GM19468 (cell line): ENCODE measurements around the gene LCN6.
"Not testable (repeated sequence)": the region's sequence is repeated elsewhere in the genome, so short reads cannot be mapped to it uniquely, and the experiment has no call there.

Source experiments
- ATAC-seq: cut with Tn5 transposase; IDR thresholded peaks from one replicate; pipeline ENCODE4 v1.9.1; 2021; ENCODE audit warnings: mild to moderate bottlenecking, moderate library complexity, moderate number of reproducible peaks; ENCODE audit not compliant: unreplicated experiment; ENCODE audit errors: extremely low read depth

LCN6 gene

DNA sequence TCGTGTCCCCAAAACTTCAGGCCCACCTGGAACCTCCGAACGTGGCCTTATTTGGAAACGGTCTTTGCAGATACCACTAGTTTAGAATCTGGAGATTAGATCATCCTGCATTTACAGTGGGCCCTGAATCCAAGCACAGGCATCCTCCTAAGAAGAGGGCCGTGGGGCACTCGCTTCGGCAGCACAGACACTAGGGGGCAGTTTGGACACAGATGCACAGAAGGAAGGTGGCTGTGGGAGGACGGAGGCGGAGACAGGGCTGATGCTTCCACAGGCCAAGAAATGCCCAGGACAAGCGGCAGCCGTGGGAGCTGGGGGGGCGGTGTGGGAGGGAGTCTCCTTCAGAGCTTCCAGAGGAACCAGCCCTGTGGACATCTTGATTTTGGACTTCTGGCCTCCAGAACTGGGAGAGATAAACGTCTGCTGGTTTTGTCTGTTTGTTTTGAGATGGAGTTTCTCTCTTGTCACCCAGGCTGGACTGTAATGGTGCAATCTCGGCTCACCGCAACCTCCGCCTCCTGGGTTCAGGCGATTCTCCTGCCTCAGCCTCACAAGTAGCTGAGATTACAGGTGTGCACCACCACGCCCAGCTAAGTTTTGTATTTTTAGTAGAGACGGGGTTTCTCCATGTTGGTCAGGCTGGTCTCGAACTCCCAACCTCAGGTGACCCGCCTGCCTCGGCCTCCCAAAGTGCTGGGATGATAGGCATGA lies 12.7 kb upstream of the LCN6 start:
- ATAC-seq, result not testable (repeated sequence)

DNA sequence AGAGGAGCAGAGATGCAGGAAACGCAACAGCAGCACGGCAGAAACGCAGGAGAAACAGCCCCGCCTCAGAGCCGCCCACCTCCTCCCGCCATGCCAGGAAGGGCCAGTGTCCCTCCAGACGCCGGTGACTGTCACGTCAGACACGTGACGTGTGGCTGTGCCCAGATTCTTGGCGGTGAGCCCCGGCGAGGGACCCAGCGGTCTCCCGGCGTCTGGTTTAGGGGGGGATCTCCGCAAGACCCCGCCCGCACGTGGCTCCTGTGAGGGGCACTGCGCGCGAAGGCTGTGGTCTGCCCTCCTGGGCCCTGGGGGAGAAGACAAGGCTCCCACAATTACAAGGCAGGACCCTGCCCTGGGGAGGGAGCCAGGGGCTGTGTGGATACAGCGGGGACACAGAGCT lies 12.1 kb upstream of the LCN6 start:
- no peak for ATAC-seq

DNA sequence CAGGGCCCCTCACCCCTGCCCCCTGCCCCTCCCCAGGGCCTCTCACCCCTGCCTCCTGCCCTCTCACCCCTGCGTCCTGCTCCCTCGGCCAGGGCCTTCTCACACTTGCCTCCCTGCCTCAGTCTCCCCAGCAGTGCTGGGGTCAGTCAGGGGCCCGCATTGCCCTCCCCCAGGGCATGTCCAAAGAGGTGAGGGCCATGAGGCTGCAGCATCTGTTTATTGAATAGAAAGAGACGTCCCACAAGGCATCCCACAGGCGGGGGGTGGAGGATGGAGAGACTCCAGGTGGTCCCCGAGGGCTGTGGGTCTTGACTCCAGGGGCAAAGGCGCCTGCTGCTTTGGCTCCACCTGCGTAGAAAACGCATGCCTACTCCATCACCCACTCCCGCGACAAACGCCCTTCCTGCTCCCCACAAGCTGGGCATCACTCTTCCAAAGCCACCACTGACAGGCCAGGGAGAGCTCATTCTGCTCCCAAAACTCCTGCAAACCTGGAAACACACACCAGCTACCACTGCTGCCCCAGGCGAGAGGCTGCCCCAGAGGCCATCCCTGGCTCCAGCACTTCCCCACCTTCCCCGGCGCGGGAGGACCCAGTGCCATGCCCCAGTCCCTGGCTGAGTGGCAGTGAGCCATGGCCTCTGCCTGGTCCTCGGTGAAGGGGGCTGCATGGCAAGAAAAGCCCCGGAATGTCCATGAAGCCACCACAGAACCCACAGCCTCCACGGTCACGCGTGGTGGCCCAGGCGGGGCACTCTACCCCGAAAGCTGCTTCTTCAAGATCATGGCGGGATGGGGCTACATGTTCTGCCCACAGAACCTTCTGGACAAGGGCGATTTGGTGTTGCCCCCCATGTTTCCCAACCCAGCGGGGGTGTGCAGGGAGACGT lies 11.4 kb upstream of the LCN6 start:
- no peak for ATAC-seq

DNA sequence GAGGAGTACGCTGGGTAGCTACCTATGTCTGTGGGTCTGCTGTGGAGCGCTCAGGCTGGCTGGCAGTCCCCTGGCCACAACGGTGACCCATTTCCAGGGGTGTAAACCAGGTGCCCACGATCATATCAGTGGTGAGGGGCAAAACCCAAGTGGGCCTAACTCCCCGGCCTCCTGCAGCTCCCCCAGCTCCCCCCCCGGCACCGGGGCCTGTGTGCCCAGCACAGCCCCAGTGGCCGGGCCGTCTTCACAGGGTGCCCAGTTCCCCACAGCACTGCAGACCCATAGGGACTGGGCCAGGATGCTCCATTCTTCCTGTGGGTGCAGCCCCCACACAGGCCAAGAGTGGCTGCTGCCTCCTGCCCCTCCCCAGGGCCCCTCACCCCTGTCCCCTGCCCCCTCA lies 10.7 kb upstream of the LCN6 start:
- no peak for ATAC-seq

- no peak for ATAC-seq
These were observed 9.4 kb upstream of the LCN6 start for GRCh38 chr9:136757751-136758140.

DNA sequence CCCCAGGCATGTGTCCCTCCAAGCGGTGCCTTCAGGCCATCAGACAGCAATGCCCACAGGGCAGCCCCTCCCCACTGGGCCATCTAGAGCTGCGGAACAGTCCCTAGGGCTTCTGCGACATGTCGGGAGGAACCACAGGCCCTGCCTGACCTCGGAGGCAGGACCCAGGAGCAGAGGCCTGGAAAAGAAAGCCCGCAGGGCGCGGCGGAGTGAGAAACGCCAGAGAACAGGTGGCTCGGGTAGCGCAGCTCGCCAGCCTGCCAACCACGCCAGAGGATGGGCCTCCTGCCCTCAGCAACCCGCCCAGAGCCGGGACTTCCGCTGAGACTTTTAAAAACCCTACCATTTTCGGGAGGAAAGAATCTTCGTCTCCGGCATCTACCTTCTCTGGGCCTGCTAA lies 9.0 kb upstream of the LCN6 start:
- no peak for ATAC-seq

DNA sequence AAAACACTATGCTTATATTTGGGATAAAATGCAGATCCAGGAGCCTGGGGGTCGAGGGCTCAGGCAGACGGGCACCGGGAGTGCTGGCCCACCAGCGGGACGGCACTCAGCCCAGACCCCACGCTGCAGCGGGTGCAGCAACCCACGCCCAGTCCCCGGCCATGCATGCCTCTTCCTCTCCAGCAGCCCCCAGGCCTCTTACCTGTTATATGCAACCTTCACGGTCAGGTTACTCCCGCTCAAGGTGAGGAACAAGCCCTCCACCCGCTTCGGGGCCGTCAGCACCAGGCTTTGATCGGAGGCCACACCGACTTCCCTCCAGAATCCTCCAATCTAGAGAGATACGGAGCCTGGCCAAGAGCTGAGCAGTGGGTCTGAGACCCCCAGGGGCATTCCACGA lies 8.5 kb upstream of the LCN6 start:
- no peak for ATAC-seq

DNA sequence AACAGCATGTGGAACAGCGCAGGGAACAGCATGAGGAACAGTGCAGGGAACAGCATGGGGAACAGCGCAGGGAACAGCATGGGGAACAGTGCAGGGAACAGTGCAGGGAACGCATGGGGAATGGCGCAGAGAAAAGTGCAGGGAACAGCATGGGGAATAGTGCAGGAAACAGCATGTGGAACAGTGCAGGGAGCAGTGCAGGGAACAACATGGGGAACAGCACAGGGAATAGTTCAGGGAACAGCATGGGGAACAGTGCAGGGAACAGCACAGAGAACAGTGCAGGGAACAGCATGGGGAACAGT lies 7.8 kb upstream of the LCN6 start:
- no peak for ATAC-seq

GRCh38 chr9:136755302-136756133 lies 7.2 kb upstream of the LCN6 start:
- not testable (repeated sequence) for ATAC-seq

- ATAC-seq, result no peak
These were observed 6.4 kb upstream of the LCN6 start for GRCh38 chr9:136754626-136755301.

- no peak for ATAC-seq
These were observed 5.8 kb upstream of the LCN6 start for GRCh38 chr9:136754059-136754572.

GRCh38 chr9:136753371-136754058 lies 5.2 kb upstream of the LCN6 start:
- no peak for ATAC-seq

DNA sequence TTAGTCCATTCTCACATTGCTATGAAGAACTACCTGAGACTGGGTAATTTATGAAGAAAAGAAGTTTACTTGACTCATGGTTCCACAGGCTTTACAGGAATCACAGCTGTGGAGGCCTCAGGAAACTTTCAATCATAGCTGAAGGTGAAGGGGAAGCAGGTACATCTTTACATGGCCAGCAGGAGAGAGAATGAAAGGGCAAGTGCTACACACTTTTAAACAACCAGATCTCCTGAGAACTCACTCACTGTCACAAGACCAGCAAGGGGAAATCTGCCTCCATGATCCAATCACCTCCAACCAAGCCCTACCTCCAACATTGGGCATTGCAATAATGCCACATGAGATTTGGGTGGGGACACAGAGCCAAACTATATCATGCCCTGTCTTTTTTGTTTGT lies 3.5 kb upstream of the LCN6 start:
- no peak for ATAC-seq

DNA sequence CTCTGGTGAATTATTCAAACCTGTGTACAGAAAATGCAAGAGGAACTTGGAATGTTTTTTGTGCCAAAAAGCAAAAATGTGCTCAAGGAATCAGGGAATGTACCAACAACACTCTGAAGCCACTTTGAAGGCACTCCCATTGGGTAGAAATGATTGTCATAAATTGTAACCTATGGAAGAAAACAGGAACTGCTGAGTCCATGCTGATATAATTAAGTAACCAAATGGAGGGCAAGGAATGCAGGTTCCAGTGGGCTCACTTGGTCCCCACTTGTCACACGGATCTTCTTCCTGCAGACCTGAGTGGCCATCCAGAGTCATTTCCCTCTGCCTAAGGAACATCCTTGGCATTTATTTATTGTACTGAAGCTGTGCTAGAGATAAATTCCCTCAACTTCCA lies 2.9 kb upstream of the LCN6 start:
- no peak for ATAC-seq

GRCh38 chr9:136750526-136750925 lies 2.2 kb upstream of the LCN6 start:
- ATAC-seq, result no peak

DNA sequence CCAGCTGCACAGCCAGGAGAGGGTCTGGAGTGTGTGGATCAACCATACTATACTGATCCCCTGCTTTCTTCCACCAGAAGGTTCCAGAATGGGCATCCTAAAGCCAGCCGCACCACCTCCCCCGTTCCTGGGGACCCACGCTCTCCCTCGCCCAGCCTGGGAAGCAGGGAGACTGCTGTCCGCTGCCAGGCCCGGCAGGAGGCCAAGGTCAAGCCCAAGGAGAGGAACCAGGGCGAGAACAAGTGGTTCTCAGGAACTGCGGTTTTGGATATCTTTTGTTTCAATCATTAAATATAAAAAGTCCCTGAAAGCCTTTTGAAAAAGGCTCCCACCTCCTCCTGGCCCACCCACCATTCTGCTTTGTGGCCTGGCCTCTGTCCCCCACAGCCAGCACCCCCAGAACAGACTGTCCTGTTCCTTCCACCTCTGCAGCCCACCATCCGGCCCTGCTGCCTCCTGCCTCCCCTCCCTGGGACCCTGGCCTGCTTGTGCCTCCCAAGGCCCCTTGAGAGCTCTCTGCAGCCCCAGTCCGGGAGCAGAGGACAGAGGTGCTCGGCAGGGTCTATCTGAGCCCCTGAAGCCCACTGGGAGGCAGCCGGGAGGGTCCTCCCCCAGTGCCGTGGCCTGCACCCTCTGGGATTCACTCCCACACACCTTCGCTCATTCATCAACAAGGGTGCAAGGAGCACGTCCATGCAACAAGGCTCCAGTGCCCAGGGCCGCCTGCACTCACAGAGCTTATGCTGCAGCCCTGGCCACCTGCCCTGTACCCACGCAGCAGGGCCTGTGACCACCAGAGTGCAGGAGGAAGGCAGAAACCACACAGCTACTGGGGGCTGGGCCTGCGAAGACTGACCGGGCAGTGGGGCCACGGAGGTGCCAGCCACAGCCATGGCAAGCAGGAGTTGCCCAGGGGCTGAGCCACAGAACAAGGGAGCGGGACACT lies 614 bp upstream of the LCN6 start:
- no peak for ATAC-seq

GRCh38 chr9:136747161-136748060 lies 914 bp downstream of the LCN6 start:
- no peak for ATAC-seq

GRCh38 chr9:136746621-136747020 lies 1.7 kb downstream of the LCN6 start:
- ATAC-seq, result no peak
